ENCODE results near the gene ATG4D. TPM values are rescaled to one million over a fixed set of nuclear protein-coding genes. Genes with fewer than 3 reads are reported as not detected.
A peak's percentile ranks its signal among the peaks of the same experiment; 100 is the strongest.
"Not testable (repeated sequence)": the region's sequence is repeated elsewhere in the genome, so short reads cannot be mapped to it uniquely, and the experiment has no call there.

Gene ATG4D
- polyA plus RNA-seq, 3 donors, result 12.0 to 23.0 (median 21.5) TPM

GRCh38 chr19:10546817-10547216 lies 3.1 kb downstream of the ATG4D start:
- no peak overlapping the region for H3K27ac ChIP-seq (ENCODE audit: low read depth, low read length)
- 92 to 93% (median 93%) methylated on average over 15 to 17 of the region's 17 CpGs for WGBS, 3 donors

GRCh38 chr19:10548746-10549276 lies 5.1 kb downstream of the ATG4D start:
- H3K27ac ChIP-seq (ENCODE audit: low read depth, low read length), result no peak overlapping the region
- 94 to 97% (median 97%) methylated on average over 18 of the region's 18 CpGs for WGBS, 3 donors

GRCh38 chr19:10549733-10550132 lies 6.0 kb downstream of the ATG4D start:
- 89 to 91% (median 90%) methylated on average over 7 of the region's 7 CpGs for WGBS, 3 donors
- H3K27ac ChIP-seq (ENCODE audit: low read depth, low read length), result no peak overlapping the region

- WGBS, 3 donors, result 95 to 98% (median 96%) methylated on average over 5 to 6 of the region's 6 CpGs
These were observed 6.6 kb downstream of the ATG4D start for GRCh38 chr19:10550336-10550735.

GRCh38 chr19:10551006-10551405 lies 7.3 kb downstream of the ATG4D start:
- not testable (repeated sequence) for H3K27ac ChIP-seq (ENCODE audit: low read depth, low read length)
- 93 to 96% (median 96%) methylated on average over 9 of the region's 9 CpGs for WGBS, 3 donors

More at GRCh38 chr19:10550336-10550735, 6.6 kb downstream of the ATG4D start:
- H3K27ac ChIP-seq (ENCODE audit: low read depth, low read length), result no peak overlapping the region

- WGBS, 3 donors, result 83 to 97% (median 83%) methylated on average over 12 of the region's 12 CpGs
- H3K27ac ChIP-seq (ENCODE audit: low read depth, low read length), result no peak overlapping the region
These were observed 8.1 kb downstream of the ATG4D start for GRCh38 chr19:10551698-10552301.

GRCh38 chr19:10552510-10553053 lies 8.9 kb downstream of the ATG4D start:
- WGBS, 3 donors, result 78 to 87% (median 79%) methylated on average over 12 of the region's 12 CpGs
- H3K27ac ChIP-seq (ENCODE audit: low read depth, low read length), result no peak overlapping the region

- WGBS, 3 donors, result 64 to 80% (median 68%) methylated on average over 13 of the region's 13 CpGs
- no peak overlapping the region for H3K27ac ChIP-seq (ENCODE audit: low read depth, low read length)
These were observed 9.5 kb downstream of the ATG4D start for GRCh38 chr19:10553087-10553667.

- 41 to 62% (median 50%) methylated on average over 12 of the region's 12 CpGs for WGBS, 3 donors
- no peak overlapping the region for H3K27ac ChIP-seq (ENCODE audit: low read depth, low read length)
These were observed 10.3 kb downstream of the ATG4D start for GRCh38 chr19:10553943-10554381.

GRCh38 chr19:10554760-10555609 lies 11.3 kb downstream of the ATG4D start:
- no peak overlapping the region for H3K27ac ChIP-seq (ENCODE audit: low read depth, low read length)
- WGBS, 3 donors, result 77 to 87% (median 84%) methylated on average over 30 of the region's 30 CpGs

GRCh38 chr19:10555610-10555973 lies 11.9 kb downstream of the ATG4D start:
- 55 to 76% (median 65%) methylated on average over 7 of the region's 7 CpGs for WGBS, 3 donors
- no peak overlapping the region for H3K27ac ChIP-seq (ENCODE audit: low read depth, low read length)

- no peak overlapping the region for H3K27ac ChIP-seq (ENCODE audit: low read depth, low read length)
- WGBS, 3 donors, result 92 to 95% (median 93%) methylated on average over 33 of the region's 33 CpGs
These were observed 14.0 kb downstream of the ATG4D start for GRCh38 chr19:10557603-10558197.

GRCh38 chr19:10560154-10560553 lies 16.4 kb downstream of the ATG4D start:
- WGBS, 3 donors, result 88 to 92% (median 89%) methylated on average over 7 of the region's 7 CpGs
- H3K27ac ChIP-seq (ENCODE audit: low read depth, low read length), result no peak overlapping the region

- 93 to 95% (median 94%) methylated on average over 5 of the region's 5 CpGs for WGBS, 3 donors
- no peak overlapping the region for H3K27ac ChIP-seq (ENCODE audit: low read depth, low read length)
These were observed 18.9 kb downstream of the ATG4D start for GRCh38 chr19:10562609-10563008.

- H3K27ac ChIP-seq (ENCODE audit: low read depth, low read length), result no peak overlapping the region
- 8 to 20% (median 20%) methylated on average over 8 to 10 of the region's 10 CpGs for WGBS, 3 donors
These were observed 21.4 kb downstream of the ATG4D start for GRCh38 chr19:10565028-10565566.

- H3K27ac ChIP-seq (ENCODE audit: low read depth, low read length), result peak within 1 kb of the TSS; percentile 66
- WGBS, 3 donors, result 0 to 1% (median 0%) methylated on average over 79 to 94 of the region's 94 CpGs
These were observed 22.1 kb downstream of the ATG4D start, which contains the start of gene KRI1 for GRCh38 chr19:10565567-10566407. Gene KRI1 (minus strand): TSS chr19:10566010. CDS start chr19:10565999, 11 bp downstream.

- H3K27ac ChIP-seq (ENCODE audit: low read depth, low read length), result peak overlapping the region; percentile 66
- WGBS, 3 donors, result 2 to 7% (median 6%) methylated on average over 4 of the region's 4 CpGs
These were observed 22.6 kb downstream of the ATG4D start for GRCh38 chr19:10566408-10566657.
